Measurements from ENCODE around the gene TUBGCP6. TPM values are rescaled to one million over a fixed set of nuclear protein-coding genes. Genes with fewer than 3 reads are reported as not detected.

Gene TUBGCP6
- total RNA-seq, 1 experiment from 2014 or later: 31.0 TPM

DNA sequence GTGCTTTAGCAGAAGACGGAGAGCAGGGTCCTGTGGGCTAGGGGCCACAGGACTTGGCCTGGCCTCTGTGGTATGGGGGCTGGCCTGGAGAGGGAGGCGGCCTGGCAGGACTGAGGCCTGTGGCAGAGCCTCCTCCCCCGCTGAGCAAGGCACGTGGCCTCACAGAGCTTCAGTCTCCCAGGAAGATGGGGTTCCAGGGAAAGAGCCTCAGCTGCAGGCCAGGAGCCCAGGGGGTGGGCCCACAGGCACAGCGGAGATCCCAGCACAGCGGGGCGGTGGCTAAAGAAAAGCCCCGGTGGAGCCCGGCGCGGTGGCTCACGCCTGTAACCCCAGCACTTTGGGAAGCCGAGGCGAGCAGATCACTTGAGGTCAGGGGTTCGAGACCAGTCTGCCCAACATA lies 14.5 kb upstream of the TUBGCP6 start:
- no TSS peak for BruUV-seq (replicated peaks)
- ChIA-PET CTCF (no interaction called here), POLR2A (ENCODE audit: low non-redundant PET) (no interaction called here)
- no peak for DNase-seq (ENCODE audit: low spot score)
- no peaks in the 10 kb centered on the region for H3K9me3 ChIP-seq (ENCODE audit: low read depth, low read length, poor library complexity, severe bottlenecking)
- intact Hi-C loops (cut with micrococcal nuclease; ENCODE audit: unreplicated experiment): no loop called here
- no peak overlapping the region for H3K27ac ChIP-seq (ENCODE audit: low read depth, low read length, poor library complexity, severe bottlenecking)
- H3K27me3 ChIP-seq (replicated peaks; ENCODE audit: insufficient read depth, low read depth, low read length, poor library complexity): no peaks in the 10 kb centered on the region
- no peaks in the 10 kb centered on the region for H3K36me3 ChIP-seq (ENCODE audit: insufficient read depth, low read length, poor library complexity, severe bottlenecking)
- peaks cover 11% of the 10 kb centered on the region for H3K4me1 ChIP-seq (ENCODE audit: insufficient read depth, low read length, poor library complexity, severe bottlenecking)
- H3K4me3 ChIP-seq (ENCODE audit: low read depth, low read length, poor library complexity, severe bottlenecking): no peak overlapping the region
- no peak for TF ChIP-seq EZH2 (IDR thresholded peaks at IDR 0.05; ENCODE audit: borderline replicate concordance, low read depth, low read length, poor library complexity, severe bottlenecking)
- TF ChIP-seq, protein P1, sequence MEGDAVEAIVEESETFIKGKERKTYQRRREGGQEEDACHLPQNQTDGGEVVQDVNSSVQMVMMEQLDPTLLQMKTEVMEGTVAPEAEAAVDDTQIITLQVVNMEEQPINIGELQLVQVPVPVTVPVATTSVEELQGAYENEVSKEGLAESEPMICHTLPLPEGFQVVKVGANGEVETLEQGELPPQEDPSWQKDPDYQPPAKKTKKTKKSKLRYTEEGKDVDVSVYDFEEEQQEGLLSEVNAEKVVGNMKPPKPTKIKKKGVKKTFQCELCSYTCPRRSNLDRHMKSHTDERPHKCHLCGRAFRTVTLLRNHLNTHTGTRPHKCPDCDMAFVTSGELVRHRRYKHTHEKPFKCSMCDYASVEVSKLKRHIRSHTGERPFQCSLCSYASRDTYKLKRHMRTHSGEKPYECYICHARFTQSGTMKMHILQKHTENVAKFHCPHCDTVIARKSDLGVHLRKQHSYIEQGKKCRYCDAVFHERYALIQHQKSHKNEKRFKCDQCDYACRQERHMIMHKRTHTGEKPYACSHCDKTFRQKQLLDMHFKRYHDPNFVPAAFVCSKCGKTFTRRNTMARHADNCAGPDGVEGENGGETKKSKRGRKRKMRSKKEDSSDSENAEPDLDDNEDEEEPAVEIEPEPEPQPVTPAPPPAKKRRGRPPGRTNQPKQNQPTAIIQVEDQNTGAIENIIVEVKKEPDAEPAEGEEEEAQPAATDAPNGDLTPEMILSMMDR (conservative IDR thresholded peaks at IDR 0.05; ENCODE audit: low read depth, low read length): no peak

DNA sequence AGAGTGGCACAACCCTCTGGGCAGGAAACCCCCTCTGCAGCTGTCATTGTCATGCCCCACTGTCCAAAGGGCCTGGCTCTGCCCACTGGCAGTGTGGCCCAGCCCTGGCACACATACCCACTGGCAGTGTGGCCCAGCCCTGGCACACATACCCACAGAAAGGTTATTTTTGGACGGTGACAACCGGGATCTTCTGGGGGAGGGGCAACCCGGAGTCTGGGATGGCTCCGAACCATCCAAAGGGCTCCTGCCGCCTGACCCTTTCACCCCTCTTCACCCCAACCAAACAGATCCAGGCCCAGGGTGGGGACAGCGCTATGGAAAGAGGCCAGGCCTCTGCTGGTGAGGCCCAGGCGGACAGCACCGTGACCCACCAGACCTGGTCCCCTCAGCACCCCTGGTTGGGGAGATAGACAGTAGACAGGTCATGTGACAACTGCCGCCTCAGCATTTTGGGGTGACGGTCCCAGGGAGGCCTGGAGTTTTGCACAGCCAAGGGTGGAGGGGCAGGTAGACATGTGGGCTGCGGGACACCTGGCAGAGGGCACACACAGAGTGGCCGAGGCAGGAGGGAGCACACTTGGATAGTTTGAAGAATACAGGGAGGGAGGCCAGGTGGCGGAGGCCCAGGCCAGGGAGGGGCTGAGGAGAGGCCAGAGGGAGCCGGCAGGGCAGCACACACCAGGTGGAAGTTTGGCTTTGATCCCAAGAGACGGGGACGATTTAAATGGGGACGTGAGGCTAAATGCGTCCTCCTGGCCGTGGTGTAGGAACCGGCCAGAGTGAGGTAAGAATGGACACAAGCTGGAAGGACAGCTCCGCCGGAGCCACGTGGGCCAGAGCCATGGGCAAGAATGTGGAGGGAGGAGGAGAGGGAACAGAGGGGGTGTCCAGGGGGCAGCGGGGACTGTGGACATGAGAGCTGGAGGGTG lies 13.8 kb upstream of the TUBGCP6 start:
- BruUV-seq (replicated peaks): no TSS peak

GRCh38 chr22:50257451-50258360 lies 12.9 kb upstream of the TUBGCP6 start:
- no peak for DNase-seq (ENCODE audit: low spot score)
- POLR2A ChIA-PET (ENCODE audit: low non-redundant PET): no interaction called here

More for the DNA sequence above, 13.8 kb upstream of the TUBGCP6 start:
- TF ChIP-seq EZH2 (IDR thresholded peaks at IDR 0.05; ENCODE audit: borderline replicate concordance, low read depth, low read length, poor library complexity, severe bottlenecking): no peak
- TF ChIP-seq, protein P1 (conservative IDR thresholded peaks at IDR 0.05; ENCODE audit: low read depth, low read length): no peak
- ChIA-PET CTCF (no interaction called here), POLR2A (ENCODE audit: low non-redundant PET) (no interaction called here)
- no peak for DNase-seq (ENCODE audit: low spot score)
- H3K27me3 ChIP-seq (replicated peaks; ENCODE audit: insufficient read depth, low read depth, low read length, poor library complexity): no peaks in the 10 kb centered on the region
- intact Hi-C loops (cut with micrococcal nuclease; ENCODE audit: unreplicated experiment): no loop called here
- peaks cover 11% of the 10 kb centered on the region for H3K4me1 ChIP-seq (ENCODE audit: insufficient read depth, low read length, poor library complexity, severe bottlenecking)
- no peak overlapping the region for H3K27ac ChIP-seq (ENCODE audit: low read depth, low read length, poor library complexity, severe bottlenecking)
- no peaks in the 10 kb centered on the region for H3K36me3 ChIP-seq (ENCODE audit: insufficient read depth, low read length, poor library complexity, severe bottlenecking)
- no peak overlapping the region for H3K4me3 ChIP-seq (ENCODE audit: low read depth, low read length, poor library complexity, severe bottlenecking)
- H3K9me3 ChIP-seq (ENCODE audit: low read depth, low read length, poor library complexity, severe bottlenecking): no peaks in the 10 kb centered on the region

More at GRCh38 chr22:50257451-50258360, 12.9 kb upstream of the TUBGCP6 start:
- H3K36me3 ChIP-seq (ENCODE audit: insufficient read depth, low read length, poor library complexity, severe bottlenecking): no peaks in the 10 kb centered on the region
- H3K27ac ChIP-seq (ENCODE audit: low read depth, low read length, poor library complexity, severe bottlenecking): no peak overlapping the region
- CTCF ChIA-PET: no interaction called here
- H3K27me3 ChIP-seq (replicated peaks; ENCODE audit: insufficient read depth, low read depth, low read length, poor library complexity): no peaks in the 10 kb centered on the region
- BruUV-seq (replicated peaks): no TSS peak
- intact Hi-C loops (cut with micrococcal nuclease; ENCODE audit: unreplicated experiment): no loop called here
- peaks cover 9% of the 10 kb centered on the region for H3K4me1 ChIP-seq (ENCODE audit: insufficient read depth, low read length, poor library complexity, severe bottlenecking)
- TF ChIP-seq, protein P1 (conservative IDR thresholded peaks at IDR 0.05; ENCODE audit: low read depth, low read length): no peak
- no peak for TF ChIP-seq EZH2 (IDR thresholded peaks at IDR 0.05; ENCODE audit: borderline replicate concordance, low read depth, low read length, poor library complexity, severe bottlenecking)
- H3K9me3 ChIP-seq (ENCODE audit: low read depth, low read length, poor library complexity, severe bottlenecking): no peaks in the 10 kb centered on the region
- no peak overlapping the region for H3K4me3 ChIP-seq (ENCODE audit: low read depth, low read length, poor library complexity, severe bottlenecking)

Measured in A673 (cell line).